HG03060 (cell line): ENCODE data around the gene SMARCE1.

Experiments used
- ATAC-seq: cut with Tn5 transposase; IDR thresholded peaks from one replicate; pipeline ENCODE4 v1.9.1; 2021; ENCODE audit warnings: low read depth, moderate number of reproducible peaks; ENCODE audit not compliant: unreplicated experiment

Gene SMARCE1

DNA sequence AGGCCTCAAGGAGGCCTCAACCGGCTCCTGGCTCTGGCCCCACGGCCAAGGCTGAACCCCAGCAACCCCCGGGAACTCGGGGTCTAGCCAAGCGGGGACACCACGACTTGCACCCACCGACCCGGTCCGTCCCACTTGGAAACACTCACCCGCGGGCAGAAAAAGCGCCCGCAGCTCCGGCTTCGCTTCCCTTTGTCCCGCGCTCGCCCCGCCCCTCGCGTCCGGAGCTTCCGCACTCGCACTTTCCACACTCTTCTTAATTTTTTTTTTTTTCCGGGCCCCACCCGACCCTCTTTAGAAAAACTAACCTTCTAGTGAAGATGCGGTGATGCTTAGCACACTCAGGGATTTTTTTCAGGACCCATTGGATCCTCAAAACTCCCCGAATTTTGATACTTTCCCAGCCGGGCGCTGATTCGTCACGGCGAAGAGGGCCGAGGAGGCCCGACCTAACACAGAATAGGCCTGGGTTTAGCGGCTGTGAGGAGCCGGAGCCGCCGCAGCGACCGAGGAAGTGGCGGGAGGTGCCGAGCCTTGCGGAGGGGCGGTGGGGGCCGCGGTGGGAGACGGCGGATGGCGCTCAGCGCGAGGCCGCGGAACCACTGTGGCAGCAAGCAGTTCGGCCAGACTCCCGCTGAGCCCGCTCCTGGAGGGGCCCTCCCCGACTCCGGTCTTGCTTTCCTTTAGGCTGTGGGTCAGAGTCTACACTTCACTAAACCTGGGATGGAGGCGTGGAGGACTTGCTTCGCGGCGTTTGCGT, at the start of gene SMARCE1:
Gene SMARCE1, minus strand, starts transcription at position 195 of the 760 bp plus-strand sequence. CDS start 2,016 bp downstream, outside the sequence.
- ATAC-seq: no peak

DNA sequence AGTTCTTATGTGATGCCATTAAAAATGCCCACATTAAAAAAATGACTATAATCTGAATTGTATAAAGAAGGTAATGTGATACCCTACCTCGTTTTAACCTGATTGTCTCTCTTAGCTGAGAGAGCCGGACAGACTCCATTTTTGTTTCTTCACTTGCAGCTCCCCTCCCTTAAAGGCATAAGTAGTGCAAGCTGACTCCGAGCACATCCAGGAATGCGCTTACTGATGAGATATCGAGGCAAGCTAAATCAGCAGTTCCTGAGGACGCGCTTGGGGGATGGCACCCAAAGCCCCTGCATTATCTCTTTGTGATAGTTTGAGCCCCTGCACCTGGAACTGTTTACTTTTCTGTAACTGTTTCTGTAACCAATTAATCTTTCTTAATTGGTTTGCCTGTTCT, 49.7 kb upstream of the SMARCE1 start:
- no peak for ATAC-seq

DNA sequence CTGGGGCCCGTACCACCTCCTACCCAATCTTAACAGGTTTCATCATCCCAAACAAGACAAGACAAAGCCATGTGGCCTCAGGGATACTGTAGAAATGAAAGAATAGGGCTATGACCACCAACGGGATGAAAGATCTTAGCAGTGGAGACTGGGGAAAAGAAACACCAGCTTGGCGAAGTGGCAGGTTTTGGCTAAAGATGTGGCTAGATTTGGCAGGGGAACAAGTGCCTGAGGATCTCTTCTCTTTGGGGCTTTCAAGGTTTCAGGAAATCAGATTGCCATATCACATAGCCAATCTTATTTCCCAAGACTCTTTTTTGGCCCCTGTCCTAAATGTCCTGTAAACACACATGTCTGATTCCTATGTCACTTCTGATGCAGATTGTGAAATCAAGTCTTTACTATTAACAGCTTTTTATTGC, 49.0 kb upstream of the SMARCE1 start:
- no peak for ATAC-seq

DNA sequence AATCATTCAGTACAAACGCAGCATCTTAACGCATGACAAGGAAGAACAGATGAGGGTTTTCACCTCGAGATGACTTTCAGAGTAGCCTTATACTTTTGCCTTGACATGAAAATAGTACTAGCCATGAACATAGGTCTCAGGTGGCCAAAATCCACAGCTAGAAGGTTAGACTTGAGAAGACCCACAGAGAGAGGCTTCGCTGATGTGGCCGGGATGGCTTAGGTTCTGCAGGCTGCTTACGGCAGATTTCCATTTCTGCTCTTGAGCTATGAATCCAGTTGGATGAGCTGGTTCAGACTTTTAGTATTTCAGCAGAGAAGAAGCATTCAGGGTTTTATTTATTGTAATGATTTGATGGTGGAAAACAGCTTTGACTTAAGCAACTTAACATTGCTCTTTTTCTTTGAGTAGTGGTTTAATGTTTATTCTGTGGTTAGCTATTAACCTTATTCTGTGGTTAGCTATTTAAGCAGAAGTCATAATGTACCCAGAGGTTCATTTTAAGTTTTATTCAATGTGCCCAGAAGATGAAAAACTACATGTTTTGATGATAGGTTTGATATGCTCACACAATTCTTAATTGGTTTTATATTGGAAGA, 48.4 kb upstream of the SMARCE1 start:
- no peak for ATAC-seq

DNA sequence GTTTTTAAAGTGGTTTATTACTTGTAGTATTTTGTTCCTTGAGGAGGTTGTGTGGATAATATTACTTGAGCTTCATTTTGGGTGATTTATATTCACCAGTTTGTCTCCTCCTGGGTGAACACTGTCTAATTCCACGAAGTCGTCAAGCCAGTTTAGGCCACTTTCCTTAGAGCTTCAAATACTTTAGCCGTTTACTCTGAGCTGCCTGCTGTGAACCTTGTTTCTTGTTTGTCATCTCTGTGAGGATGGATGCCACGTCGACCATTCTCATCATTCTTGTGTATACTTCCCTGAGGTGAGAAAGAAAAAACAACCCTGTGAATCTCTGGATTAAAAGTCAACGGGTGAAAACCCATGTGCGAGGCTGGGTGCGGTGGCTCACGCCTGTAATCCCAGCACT, 47.0 kb upstream of the SMARCE1 start:
- no peak for ATAC-seq

DNA sequence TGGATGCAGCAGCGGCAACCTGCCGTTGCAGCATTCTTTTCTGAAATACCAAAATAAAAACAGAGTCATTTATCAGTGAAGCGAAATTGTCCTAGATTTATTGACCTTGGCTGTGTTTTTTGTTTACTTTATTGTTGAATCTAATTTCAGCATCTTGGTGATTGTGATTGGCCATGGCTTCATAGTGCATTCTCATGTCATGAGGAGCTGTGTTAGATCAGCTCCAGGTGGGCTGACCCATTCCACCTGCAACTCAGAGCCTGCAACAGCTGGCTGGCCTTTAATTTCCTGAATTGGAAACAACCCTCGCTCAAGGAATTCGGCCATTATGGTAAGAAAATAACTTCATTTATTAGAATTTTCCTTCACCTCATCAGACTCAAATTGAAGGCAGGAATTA, 39.5 kb upstream of the SMARCE1 start:
- no peak for ATAC-seq

DNA sequence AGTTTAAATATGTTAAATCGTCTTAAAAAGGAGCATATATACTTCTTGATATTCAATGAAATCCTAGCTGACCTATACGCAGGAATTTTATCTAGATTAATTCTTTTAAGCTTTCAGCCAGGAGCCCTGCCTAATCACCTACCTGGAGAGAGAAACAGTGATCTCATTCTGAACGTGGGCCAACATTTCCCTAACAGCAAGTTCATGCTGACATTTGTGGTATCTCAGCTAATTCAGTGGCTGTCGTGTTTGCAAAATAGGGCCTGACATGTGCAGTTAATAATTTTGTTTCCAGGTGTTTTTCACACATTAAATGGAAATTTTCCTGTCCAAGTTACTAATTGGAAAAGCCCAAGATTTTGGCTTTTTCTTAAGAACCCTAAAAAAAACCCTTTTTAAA, 38.6 kb upstream of the SMARCE1 start:
- ATAC-seq: no peak

DNA sequence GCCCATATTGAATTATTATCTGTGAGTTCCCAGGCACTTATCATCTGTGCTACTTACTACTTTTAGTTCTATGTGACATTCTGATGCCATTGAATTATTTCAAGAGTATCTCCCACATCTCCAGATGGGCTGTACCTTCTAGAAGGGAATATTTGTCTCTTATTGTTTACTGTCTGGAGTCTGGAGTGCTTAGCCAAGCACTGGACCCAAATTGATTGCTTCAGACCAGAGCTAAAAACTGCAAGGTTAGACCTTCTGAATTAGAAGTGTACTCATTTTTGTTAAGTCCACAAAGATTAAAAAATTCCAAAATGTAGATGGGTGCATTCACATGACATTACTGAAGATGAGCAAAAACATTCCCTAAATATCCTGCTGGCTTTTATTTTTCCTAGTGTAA, 33.4 kb upstream of the SMARCE1 start:
- ATAC-seq: no peak

DNA sequence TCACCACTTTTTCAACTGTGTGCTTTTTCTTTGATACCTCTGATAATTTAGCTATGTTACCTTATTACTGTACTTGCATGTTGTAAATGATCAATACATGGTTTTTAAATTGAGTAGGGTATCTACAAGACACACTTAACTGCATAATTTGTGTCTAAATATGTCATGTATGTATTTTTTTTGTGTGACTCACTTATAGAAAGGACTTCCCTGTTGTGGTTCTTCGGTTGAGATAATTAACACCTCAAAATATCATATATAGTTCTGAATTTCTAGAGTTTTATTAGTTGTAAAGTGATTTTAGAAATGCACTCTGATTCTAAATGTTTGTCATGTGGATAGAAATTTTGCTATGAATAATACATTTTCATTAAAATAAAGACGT, 31.9 kb upstream of the SMARCE1 start:
- no peak for ATAC-seq

DNA sequence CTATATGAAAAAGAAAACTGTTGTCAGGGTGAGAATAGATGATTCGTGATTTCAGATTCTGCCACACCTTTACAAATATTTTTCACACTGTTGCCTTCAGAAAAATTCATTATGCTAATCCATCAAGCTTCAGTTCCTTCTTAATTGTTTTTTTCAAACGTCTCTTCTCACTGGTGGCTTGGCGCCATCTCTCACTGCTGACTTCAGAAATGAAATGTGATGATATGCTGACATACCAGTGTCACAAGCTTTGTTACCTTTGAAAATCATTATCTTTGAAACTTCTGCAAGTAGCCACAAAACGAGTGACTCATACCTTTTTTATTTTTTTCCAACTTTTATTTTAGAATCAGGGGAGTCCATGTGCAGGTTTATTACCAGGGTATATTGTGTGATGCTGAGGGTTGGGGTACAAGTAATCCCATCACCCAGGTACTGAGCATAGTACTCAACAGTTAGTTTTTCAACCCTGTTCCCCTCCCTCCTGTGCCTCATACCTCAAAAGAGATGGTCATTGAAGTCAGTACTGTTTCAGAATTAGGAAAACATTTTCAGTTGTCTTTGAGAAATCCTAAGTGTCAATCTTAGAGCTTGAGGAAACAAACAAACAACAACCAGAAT, 31.4 kb upstream of the SMARCE1 start:
- ATAC-seq: no peak

DNA sequence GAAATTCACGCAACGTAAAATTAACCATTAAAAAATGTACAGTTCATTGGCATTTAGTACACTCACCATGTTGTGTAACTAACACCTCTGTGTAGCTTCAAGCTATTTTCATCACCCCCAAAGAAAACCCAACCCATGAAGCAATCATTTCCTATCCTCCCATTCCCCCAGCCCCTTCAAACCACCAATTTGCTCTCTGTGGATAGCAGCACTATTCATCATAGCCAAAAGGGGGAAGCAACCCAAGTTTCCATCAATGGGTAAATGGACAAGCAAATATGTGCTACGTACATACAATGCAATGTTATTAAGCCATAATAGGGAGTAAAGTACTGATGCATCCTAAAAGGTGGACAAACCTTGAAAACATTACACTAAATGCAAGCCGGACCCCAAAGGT, 28.3 kb upstream of the SMARCE1 start:
- ATAC-seq: no peak

DNA sequence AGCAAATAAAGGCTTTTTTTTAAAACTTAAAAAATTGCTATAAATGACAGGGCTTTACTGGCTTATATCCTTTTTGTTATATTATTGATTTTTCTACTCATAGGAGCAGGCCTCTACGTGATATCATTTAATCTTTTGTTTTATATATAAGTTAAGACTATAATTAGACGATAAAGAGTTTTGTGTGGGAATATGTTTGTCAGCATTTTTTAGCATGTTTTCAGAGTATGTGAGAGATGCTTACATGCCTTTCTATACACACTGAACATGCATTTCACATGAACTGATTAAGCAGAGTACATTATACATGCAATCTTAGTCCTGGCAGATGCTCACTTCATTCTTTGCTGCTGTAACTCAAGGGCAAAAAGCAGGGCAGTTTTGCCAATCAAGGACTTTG, 25.0 kb upstream of the SMARCE1 start:
- no peak for ATAC-seq

DNA sequence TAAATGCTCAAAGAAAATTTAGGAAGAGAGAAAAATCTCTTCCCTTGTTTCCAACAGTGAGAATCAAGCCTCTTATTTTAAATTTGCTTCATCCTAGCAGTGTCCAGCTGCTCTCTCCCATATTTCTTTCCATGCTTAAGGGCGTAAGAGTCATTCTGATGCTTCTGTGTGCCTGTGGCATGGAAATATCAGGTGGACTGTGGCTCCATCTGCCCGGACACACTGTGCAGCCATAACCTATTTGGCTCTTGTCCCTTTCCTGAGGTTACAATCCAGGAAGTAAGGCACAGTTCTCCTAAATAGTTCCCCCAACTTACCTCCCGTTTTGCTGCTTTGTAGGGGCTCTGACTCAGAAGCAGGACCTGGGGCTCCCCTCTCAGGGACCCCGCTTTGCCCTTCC, 23.7 kb upstream of the SMARCE1 start:
- no peak for ATAC-seq

DNA sequence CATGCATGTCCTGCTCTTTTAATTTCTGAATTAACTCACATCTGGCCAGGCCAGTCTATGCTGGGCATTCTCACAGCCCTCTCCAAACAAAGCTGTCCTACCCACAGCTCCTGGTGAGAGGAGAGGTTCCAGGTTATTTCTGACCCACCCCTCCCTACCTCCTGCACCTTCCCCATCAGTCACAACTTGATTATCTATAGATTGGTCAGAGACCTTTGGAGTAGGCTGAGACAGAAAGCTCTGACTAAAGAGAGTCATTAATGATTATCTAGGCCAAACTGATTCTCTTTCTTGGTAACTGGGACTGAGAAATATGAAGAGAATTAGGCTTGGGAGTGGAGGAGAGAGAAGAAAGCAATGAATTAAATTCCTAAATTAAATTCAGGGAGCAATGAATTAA, 18.7 kb upstream of the SMARCE1 start:
- ATAC-seq: no peak

DNA sequence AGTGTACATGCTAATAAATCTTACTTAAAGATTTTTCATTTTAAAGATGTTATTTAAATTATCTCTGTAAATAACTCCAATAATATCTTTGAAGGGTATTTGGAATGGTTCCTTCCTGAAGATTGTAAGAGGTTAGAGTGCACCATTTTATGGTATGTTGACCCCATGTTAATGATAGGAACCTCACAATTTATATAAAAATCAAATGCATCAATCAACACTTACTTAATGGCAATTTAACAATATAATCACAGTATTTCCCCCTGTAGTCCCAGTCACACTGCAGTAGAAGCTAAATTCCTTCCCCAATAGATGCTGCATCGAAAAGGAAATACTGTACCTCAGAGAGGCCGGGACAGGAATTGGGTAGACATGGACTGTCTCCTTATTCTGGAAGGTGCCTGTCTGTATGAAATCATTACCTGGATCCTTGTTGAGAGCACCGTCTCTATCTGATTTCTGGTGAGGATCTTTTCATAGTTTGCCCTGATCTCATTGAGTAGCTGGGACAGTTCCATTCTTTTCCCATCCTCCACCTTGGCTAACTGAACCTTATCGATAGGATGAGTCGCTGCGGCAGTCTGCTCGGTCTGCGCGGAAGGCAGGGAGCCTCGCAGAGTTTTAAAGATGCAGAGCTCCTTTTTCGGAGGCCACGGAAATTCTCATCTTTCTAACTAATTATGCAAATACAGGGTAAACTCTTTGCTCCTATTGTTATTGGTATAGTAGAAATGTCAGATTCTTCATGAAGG, 17.1 kb upstream of the SMARCE1 start, which contains the start of gene KRT222:
Gene KRT222, minus strand, starts transcription at position 596 of the 752 bp plus-strand sequence. Its CDS starts 78 bp downstream, at position 518.
- ATAC-seq: no peak

DNA sequence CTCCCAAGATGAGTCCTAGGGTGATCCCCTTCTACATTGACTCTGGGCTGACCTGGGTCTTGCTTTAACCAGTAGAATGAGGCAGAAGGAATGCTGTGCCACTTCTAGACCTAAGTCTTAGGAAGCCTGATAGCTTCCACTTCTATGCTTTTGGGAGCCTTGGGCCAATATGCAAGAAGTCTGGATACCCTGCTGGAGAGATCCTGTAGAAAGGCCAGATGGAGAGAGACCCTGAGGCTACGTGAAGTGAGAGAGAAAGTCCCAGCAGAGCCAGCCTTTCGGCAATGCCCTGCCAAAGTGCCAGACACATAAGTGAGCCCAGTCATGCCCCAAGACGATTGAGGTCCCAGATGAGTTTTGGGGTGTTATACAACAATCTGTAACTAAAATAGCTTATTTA, 15.6 kb upstream of the SMARCE1 start:
- ATAC-seq: no peak

DNA sequence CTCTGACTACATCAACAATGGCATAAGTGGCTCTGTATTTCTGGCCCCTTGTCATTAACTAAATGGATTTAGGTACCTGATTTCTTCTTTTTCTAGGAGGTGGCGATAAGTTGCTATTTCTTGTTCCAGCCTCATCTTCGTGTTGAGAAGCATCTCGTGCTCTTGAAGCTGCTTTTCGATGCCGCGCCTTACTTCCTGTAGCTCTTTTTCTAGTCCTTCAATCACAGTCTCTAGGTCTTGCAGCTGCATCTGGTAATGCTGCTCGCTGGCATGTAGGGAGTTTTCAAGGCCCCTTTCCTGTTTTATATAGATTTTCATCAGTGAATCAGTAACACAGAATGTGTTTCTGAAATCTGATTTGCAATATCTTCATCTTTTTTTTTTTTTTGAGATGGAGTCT, 12.3 kb upstream of the SMARCE1 start:
- ATAC-seq: no peak

DNA sequence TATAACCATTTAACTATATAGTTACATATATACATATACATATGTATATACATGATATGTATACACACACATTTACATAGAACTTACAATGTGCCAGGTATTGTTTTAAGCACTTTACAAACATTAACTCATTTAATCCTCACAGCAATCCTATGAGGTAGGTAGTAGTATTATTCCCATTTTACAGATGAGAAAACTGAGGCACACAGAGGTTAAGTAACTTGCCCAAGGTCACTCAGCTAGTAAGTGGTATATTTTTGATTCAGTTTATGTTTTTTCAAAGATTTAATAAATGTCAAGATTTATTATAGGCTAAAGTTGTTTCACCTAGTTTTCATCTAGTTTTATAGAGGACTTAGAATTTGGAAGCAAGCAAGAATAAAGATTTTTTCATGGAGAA, 10.8 kb upstream of the SMARCE1 start:
- ATAC-seq: no peak

DNA sequence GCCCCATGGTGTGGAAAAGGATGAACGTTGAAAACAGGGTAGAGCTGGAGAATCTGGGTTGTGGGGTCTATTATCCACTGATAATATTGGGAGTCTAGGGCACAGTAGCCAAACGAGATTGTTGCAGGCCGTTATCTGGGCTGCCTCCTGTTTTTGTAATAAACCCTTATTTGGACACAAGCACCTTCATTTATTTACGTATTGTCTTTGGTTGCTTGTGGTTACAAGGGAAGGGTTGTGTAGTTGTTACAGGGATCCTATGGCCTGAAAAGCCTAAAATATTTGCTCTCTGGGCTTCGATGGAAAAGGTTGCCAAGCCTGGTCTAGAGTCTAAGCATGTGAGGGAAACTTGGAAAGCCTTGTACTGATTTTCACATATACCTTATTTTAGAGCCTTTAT, 4.3 kb upstream of the SMARCE1 start:
- no peak for ATAC-seq

DNA sequence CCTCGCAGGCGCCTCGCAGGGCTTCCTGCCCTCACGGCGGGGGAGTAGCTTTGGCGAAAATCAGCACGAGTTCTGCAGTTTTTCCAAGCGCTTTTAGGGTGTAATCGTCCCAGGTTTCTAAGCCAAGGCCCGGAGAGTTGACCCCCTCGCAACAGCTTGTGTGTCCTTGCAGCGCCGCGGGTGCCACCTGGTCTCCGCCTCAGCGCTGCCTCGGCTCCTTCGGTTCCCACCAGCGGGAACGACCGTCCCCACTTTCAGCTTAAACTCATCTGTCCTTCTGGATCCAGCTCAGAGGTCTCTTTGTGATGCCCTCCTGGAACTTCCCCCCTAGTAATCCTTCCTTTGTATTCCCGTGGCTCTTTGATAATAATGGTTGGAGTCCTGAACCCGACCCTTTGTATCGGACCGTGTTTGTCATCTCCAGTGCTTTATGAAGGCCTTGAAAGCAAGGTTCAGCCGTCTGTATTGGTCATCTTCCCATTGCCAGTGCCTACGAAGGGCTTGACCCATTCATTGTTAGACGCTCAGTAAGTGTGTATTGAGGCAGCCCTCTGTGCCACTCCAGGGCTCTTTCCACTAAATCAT, 858 bp upstream of the SMARCE1 start:
- no peak for ATAC-seq
